NCI-H446 (cell line): Measurements from ENCODE around the gene DDR2.
"Not testable (repeated sequence)": the region's sequence is repeated elsewhere in the genome, so short reads cannot be mapped to it uniquely, and the experiment has no call there.

Source experiments
- DNase-seq, 2 experiments: peaks; one replicate each; lab custom pipeline; 2025; lab: John Stamatoyannopoulos, UW

DDR2 gene

DNA sequence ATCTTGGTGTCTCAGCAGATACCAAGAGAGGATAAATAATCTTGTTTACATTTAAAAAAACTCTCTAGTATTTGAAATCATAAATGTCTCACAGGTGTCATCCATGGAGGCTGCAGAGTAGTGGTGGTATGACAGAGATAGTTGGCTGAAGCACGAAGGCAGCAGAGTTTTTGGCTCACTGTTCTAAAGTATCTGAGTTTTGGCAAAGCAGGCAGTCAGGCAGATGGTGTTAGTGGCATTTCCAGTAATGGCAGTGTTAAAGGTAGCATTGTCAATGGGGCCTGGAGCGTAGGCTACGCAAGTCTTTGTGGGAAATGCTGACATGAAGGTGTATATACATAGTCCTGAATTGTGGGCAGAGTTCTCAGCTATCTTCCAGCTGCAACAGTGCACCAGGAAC is 89.8 kb downstream of the DDR2 start:
- DNase-seq = peak; percentile 50 to 84

DNA sequence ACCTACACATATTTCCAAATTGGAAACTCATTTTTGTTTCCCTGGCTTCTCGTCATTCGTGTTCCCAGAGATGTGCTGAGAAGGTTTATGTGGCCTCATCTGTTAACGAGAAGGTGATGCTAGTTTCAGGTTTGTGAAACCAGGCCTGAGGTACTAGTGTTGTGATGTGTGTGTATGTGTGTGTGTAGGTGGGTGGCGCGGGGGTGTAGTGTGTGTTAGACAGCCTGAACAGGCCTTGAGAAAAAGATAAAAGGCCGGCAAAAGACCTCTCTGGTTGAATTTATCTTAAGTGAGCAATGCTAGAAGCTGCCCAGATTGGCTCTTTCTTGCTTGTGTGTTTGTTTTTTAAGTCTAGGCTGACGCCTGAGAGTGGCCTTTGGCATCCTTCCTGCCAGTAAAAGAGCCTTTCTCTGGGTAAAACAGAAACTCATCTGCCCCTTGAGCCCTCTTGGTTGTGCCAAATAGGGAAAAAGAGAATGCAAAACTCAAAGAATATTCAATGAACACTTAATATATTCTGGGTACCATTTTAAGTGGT is 92.4 kb downstream of the DDR2 start:
- DNase-seq = no peak

DNA sequence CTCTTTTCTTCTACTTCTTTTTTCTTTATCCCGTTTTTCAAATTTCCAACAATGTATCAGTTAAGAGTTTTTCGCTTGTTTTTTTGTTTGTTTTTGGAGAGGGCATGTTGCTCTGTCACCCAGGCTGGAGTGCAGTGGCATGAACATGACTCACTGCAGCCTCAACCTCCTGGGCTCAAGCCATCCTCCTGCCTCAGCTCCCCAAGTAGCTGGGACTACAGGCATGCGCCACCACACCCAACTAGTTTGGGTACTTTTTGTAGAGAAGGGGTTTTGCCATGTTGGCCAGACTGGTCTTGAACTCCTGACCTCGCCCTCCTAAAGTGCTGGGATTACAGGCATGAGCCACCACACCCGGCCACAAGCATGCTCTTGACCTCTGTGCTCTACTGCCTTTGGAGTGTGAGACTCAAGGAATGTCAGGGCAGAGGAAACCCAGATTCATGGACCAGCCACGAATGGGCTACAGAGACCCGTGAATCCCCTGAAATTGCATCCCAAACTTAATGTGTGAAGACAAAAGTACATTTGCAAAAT is 93.1 kb downstream of the DDR2 start:
- no peak for DNase-seq

DNA sequence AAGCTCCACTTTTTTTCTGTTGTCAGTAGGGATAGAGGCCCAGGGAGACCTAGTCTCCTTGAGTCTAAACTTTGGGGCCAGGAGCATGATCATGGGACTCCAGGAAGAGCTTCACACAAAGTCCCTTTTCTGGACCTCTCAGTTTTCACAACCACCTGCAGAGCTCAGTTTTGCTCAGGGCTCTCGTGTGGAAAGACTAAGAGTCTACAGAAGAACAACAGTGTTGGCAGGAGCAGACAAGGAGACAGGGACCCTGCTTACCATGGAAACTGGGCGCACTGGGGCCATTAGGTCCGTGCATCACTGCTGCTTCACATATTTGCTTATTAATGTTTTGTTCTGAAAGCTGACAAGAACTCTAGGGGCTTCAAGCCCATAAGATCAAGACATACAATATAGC is 94.3 kb downstream of the DDR2 start:
- no peak for DNase-seq

DNA sequence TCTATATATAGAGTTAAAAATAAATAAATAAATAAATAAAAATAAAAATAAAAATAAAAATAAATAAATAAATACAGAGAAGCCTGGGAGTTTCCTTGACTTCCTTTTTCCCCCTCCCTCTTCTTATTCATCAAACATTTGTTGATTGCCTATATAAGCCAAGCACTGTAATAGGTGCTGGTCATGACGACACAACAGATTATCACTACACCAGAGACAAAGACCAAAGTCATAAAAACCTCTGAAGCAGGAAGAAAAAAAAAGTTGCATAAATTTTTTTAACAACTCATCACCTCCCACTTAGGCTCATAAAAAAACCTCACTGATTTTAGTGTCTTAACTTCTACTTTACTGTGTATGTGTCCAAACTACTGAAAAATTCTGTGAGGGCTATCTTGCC is 95.2 kb downstream of the DDR2 start:
- not testable (repeated sequence) for DNase-seq

DNA sequence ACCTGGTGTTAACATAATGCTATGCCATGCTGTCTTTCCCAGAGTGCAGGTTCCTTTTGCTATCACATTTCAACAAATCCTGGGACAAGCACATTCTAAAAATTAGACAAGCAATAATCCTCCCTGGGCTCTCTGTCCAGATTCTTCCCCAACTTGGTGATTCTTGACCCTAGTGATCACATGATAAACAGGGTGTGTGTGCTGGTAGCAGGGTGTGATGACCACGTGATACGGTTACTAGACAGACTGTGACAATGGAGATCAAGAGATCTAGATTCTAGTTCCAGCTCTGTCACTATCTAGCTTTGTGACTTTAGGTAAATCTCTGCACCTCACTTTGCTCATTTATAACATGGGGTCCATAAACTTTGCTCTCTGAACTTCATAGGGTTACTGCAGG is 96.3 kb downstream of the DDR2 start:
- DNase-seq = no peak

DNA sequence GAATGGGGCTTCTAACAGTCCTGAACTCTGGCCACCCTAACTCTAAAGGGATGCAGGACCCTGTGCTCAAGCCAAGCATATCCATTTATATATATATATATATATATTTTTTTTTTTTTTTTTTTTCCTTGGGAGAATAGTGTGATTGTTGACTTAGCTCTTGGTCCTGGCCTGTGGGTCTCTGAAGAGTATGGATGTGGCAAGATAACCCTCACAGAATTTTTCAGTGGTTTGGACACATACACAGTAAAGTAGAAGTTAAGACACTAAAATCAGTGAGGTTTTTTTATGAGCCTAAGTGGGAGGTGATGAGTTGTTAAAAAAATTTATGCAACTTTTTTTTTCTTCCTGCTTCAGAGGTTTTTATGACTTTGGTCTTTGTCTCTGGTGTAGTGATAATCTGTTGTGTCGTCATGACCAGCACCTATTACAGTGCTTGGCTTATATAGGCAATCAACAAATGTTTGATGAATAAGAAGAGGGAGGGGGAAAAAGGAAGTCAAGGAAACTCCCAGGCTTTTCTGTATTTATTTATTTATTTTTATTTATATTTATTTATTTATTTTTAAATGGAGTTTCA is 97.0 kb downstream of the DDR2 start:
- not testable (repeated sequence) for DNase-seq

DNA sequence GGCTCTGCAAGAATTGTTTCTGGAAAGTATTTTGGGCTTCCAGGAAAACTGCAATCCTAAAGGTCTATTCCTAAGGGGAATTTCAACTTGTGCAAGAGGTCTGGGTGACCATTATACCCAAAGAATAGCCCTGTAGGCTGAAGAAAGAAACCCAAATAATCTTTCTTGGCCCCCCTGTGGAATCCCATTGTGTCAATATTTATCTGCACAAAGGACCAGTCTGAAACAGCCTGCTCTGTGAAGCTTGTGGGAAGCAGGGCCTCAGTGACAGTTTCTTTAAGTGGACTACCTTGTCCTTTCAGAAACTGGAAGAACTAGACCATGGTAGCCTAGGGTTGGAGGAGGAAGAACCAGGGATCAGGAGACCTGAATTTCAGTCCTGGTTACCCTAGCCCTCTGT is 99.8 kb downstream of the DDR2 start:
- DNase-seq = no peak

DNA sequence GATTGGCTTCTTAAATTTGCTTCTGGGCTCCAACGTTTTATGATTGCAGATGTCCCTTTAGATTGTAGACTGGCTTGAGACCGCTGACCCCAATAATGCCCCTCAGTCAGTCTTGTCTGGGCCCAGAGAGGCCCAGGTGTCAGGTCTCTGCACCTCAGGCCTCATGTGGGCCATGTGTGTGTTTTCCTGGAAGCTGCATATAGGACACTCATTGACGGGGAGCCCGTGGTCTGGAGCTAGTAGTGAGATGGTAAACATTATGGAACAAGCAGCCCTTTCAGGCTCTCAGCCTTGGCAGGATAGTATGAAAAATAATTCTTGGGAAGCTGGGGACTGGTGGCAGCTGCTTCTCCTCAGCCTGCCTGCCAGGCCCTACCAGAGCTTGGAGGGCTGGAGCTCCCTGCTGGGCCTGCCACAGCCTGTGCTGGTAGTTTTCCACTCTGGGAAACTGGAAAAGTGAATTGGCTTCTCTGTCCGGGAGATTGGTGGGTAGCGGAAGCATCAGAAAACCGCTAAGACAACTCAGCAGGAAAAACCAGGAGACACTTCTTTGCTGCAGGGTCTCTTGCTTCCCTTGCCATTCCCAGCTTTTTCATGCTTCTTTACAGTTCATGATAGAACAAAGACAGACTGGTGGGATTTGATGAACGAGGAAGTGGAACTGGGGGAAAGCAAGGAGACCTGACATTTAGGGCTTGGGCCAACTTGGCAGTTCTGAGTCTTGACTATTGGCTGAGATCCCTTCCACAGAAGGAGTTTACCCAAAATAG is 100.5 kb downstream of the DDR2 start:
- DNase-seq = peak; percentile 88 to 97

DNA sequence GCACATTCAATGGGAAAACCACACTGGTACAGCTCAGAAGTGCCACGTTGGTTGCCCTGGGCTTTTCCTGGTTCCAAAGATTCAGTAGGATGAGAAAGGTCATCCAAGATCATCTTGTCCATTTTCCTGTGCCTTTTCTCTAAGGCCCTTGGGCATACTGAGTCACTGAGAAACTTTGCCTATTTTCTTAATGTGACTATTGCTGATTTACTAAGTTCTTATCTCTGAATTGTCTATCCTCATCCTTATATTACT is 101.0 kb downstream of the DDR2 start:
- DNase-seq = no peak

DNA sequence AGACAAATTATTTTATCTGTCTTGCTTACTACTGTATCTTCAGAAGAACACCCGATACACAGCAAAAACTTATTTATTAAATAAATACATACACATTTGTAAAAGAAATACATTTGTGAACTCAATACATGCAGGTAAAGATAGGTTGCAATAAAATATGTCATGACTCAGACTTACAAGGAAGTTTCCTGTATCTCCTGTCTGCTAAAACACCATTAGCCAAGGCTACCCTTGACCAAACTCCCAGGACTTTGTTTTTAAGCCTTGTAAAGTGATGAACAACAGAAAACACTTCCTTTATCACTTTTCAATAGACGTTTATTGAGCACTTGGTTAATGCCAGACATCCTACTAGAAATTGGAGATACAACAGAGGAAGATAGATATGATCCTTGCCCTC is 101.8 kb downstream of the DDR2 start:
- DNase-seq = no peak

DNA sequence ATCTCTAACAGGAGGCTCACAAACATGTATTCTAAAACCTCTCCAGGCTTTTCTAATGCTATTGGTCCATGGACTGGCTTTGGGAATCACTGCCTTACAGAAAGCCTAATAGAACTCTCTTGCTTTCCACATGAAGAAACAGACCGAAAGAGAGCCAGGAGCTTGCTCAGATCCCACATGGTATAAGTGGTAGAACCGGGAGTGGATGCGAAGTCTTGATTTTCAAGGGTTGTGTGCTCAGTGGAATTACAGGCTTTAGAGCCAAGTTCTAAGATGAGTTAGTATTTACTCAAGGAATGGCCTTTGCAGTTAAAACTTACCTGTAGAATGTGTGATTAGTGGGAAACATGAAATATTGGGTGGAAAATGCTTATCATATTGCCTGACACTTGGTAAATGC is 103.9 kb downstream of the DDR2 start:
- no peak for DNase-seq

DNA sequence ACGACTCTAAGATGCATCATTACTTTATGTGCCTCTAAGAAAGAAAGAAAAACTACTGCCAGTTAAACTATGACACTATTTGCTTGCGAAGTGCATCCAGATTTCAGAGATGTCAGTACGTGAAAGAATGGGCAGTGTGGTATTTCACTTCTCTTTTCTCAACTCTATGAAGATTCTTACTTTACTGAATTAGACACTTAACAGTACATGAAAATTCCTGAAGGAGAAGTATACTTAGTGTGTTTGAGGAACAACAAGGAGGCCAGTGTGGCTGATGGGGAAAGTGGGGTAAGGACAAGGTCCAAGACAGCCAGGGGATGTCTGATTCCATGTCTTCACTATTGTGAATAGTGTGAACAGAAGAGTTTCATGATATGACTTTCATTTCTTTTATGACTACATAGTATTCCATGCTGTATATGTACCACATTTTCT is 104.4 kb downstream of the DDR2 start:
- DNase-seq = no peak

DNA sequence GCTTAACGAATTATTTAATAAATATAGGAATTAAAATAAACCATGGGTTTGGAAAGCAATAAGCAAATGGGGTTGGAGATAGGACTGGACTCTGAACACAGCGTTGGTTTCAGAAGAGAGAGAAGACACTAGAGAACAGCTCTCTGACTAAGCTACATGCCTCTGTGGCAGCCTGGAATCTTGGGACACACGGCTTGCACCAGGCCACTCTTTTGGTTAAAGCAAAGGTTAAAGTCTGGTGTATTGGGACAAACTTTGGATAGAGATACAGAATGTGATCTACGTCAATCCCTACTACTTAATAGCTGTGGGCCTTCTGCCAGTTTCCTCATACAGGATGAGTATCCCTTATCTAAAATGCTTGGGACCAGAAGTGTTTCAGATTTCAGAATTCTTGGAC is 108.5 kb downstream of the DDR2 start:
- DNase-seq = no peak

DNA sequence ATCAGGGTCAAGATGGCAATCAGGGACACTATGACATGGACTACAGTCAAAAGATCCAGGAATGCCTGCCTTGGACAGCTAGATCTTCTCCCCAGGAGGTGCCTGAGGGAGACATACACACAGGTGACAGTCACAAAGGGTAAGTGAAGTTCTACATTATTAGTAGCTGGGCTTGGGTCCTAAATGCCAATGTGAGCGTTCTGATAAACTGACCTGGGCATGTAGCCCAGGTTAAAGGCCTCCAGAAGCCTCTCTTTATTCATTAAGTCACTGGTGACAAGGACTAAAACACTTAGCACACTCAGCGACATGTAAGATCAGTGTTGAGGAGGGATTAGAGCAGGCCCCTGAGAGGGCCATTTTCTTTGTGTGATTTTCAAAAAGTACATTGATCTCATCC is 109.3 kb downstream of the DDR2 start:
- DNase-seq = no peak

DNA sequence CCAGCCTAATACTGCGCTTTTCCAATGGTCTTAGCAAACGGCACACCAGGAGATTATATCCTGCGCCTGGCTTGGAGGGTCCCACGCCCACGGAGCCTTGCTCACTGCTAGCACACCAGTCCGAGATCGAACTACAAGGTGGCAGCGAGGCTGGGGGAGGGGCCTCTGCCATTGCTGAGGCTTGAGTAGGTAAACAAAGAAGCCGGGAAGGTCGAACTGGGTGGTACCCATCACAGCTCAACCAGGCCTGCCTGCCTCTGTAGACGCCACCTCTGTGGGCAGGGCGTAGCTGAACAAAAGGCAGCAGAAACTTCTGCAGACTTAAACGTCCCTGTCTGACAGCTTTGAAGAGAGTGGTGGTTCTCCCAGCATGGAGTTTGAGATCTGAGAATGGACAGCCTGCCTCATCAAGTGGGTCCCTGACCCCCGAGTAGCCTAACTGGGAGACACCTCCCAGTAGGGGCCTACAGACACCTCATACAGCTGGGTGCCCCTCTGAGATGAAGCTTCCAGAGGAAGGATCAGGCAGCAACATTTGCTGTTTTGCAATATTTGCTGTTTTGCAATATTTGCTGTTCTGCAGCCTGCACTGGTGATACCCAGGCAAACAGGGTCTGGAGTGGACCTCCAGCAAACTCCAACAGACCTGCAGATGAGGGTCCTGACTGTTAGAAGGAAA is 114.1 kb downstream of the DDR2 start:
- not testable (repeated sequence) for DNase-seq

DNA sequence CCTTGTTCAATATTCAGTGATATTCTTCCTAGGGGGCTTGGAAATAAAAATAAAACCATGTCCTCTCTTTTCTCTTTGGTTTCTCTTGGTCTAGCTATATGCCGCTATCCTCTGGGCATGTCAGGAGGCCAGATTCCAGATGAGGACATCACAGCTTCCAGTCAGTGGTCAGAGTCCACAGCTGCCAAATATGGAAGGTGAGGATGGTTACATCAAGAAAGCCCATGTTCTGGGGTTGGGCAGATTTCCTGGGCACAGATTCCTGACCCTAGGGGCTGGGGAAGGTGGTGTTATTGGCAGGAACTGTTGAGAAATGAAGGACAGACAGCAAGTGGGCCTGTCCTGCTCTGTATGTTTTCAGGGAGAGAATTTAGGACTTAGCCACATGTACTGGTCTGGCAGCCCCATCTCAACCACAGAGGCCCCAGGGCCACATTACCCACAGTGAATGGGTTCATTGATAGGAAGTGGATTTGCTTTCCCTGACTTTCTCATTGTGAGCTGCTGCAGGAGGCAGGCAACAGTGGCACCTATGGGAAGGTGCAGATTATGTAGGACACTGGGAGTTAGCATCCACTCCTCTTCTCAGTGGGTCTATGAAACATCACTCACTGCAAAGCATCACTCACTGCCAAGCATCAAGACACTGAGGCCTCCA is 120.9 kb downstream of the DDR2 start:
- no peak for DNase-seq

DNA sequence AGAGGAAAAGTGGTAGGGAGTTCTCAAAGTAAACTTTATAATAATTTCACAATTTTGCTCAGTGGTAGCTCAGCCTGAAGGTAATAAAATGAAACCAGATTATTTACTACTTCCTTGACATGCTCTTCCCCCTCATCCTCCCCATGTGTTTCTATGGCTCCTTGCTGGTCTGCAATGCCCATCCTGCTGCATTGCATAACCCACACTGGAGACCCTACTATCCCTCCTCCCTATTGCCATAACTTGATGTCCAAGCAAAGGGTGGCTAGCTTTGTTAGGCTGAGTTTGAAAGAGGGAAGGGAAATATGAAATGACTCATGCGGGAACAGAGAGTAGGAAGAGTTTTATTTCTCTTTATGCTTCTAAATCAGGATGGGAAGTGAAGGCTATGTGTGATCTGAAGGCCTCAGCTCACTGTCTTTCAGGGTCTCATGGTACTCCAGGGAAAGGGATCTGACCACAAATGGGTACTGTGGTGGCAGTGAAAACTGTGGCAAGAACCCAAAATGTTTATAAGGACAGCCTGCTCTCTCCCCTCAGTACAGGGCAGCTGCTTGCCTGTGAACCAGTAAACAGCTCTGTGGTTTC is 121.8 kb downstream of the DDR2 start:
- DNase-seq = no peak

DNA sequence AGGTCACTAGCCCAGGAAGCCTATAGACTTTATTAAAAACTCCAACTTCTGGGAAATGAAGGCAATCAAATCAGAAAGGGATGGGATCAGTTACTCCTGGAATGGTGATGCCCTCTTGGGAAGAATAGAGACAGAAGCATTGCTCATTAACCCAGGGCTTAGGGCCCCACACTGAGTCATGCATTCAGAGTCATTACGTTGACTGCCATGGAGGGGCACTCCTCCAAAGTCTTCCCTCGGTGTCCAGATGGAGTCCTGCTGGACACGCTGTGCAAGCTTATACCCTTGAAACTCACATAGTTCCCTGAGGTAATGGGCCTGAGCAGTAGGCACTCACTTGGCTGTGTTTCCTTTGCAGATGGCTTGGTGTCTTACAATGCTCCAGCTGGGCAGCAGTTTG is 123.0 kb downstream of the DDR2 start:
- DNase-seq = peak; percentile 26 to 96

DNA sequence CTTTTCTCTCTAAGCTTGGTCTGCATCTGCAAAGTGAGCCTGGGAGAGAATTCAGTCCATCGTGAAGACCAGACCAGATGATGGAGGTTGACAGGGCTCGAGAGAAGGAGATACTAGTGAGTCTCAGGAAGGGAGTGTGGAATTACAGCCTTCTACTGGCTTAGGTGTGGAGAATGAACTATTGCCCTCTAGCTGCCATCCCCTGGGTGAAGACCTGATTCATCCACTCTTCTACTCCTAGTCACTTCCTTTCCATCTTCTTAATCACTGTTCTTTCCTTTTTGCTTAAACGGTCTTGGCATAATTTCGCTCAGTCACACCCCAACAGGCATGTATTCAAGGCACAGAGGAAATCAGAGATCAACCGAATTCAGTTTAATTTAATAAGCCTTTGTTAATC is 124.3 kb downstream of the DDR2 start:
- no peak for DNase-seq

DNA sequence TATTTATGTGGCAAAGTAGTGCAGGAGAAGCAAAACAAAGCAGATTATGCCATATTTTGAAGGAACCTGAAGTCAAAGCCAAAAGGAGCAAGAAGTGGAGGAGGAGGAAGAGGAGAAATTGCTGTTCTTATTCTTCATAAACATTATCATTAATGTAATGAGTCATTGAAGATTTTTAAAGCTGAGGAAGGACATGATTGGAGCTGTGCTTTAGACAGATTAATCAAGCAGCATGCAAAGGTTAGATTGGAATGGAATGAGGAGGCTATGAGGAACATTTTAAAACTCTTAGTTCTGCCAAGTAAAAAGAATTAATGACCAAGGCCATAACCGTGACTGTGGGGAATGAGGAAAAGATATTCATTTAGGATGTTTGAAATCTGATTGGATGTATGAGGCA is 125.2 kb downstream of the DDR2 start:
- no peak for DNase-seq

DNA sequence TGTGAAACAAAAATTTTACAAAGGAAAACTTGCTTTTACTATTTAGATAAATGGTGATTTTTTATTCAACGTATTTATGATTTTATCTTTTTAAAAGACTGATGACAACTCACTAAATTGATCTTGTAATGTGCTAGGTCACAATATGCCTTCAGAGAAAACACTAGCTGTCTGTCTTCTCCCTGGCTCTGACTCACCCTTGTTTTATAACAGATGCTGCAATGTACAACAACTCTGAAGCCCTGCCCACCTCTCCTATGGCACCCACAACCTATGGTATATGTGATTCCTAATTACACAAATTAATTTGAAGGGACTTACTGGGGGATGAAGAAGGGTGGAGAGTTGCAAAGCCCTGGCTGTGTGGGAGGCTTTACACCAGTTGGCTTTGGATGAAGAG is 133.5 kb downstream of the DDR2 start:
- DNase-seq = no peak
